RPMI8226 (cell line): Measurements from ENCODE around the gene ARL3.
A peak's percentile ranks its signal among the peaks of the same experiment; 100 is the strongest.

Source experiments
- DNase-seq: peaks from one replicate; pipeline ENCODE4 v3.0.0-alpha.2; 2015

The ARL3 gene

DNA sequence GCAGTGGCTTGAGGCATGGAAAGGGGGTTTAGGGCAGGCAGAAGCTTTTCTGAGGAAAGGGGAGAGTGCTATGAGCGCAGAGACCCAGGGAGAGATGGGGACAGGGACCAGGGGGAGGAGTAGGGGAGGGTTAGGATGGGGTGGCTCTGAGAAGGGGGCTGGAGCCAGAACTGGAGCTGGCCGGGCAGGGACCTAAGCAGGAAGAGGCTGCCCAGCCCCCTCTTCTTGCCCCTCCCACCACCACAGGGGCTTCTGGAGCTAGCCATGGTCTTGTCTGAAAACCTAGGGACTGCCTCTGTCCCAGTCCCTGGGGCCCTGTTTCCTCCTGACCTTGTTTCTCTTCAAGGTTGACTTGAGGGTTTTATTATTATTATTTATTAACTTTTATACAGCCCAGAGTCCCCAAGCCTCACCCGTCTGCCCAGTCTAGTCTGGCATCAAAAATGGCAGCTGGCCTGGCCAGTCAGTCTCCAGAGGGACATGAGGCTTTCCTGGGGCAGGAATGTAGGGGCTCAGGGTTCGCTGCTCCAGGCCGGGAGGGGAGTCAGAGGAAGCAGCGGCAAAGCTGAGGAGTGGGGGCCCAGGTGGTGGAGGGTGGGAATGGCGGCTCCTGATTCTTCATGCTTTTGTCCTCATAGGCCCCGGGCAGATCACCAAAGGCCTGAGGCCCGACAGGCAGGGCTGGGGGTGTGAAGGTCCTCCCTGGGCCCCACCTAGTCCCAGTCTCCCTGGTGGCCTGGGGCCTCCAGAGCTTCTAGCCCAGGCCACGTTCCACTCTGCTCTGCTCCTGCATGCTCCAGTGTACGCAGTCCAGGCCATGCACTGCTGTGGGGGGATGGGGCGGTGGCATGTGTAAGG, 64.2 kb downstream of the ARL3 start:
- DNase-seq, result no peak

DNA sequence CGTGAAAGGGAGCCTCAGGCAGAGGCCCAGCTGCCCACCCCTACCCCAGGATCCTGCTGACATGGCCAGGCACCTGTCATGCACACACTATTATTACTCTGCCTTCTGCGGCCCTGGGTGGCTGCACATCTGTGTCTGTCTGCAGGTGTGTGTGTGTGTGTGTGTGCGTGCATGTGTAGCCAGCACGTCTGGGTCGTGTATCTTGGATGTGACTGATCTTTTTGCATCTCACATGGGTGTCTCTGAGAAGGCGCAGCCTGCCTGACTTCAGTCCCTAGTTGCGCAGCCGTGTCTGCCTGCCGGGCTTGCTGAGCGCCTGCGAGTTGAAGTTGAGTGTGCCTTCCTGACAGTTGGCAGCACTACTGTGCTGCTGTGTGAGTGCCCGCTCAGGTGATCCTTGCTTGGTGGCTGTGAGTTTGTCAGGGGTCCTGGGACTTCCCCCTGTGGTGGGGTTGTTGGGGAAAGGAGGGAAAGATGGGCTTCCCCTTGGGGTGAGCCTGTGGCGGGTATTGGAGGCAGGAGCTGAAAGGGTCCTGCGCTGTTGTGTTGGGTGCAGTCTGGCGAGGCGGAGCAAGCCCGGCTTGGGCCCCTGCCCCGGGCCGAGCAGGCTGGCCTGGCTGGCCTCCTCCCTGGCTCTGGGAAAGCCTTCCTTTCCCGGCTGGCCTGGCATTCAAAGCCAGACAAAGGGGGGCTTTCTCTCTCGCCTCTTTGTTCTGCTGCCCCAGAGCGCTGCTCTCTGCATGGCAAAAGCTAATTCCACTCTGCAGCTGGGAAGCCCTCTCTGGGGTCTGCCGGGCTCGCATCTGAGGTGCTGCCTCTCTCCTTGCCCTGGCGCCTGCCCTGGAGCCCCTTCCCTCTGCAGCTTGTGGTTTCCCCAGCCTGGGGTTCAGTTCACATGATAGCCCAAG, 65.1 kb downstream of the ARL3 start:
- no peak for DNase-seq

- DNase-seq, result no peak
These were observed 65.8 kb downstream of the ARL3 start for GRCh38 chr10:102648269-102648888.

- DNase-seq, result no peak
These were observed 66.5 kb downstream of the ARL3 start for GRCh38 chr10:102647443-102648268.

GRCh38 chr10:102646610-102647442, 67.4 kb downstream of the ARL3 start:
- peak; percentile 31 for DNase-seq

DNA sequence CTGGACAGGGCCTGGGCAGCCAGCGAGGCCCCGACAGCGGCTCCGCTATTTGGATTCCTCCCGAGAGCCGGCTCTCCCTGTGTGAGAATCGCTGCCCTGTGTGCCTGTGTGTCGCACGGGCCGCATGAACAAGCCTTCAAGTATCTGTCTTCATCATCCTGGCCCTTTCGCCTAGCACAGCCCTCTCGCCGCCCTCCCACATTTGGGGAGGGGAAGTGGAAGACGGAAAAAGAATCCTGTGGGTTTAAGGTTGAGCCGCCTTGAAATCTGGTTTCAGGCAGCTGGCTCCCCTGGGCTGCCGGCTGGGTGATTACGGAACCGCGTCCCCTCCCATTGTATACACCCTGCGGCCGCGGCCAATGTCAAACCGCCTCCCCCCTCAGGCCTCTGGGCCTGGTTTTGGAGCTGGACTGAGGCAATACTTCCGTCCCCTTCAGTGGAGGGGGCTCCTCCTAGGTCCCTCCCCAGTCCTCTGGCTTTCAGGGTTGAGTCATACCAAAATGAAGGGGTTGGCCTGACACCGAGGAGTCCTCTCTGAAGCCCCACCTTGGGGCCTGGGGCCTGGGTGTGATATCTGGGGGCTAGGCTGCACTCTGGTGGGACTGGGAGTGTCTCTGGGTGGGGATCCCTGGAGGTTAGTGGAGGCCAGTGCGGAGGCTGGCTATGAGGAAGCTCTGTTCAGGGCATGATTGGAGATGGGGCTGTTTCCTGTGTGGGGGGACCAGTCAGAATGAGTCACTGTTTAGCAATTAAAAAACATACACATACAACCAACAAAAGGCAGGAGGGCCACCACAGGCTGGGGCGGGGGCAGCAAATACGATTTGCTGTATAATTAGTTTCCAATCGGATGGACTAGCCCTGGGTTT, 68.2 kb downstream of the ARL3 start:
- peak; percentile 80 for DNase-seq

DNA sequence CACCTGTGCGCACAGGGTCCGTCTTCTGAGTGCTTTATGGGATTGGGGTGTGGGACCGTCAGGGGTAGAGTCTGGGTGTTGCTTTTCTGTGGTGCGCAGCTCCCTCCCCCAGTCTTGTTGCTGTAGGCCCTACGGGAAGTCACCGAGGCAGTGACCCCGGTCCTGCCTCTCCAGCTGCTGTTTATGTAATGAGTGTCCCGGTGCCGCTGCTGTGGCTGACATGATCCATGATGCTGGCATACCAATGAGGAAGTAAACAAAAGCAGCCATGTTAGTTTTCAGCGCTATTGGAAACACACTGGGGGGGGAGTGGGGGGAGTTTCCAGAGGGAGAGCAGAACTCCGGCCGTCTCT, 68.8 kb downstream of the ARL3 start:
- peak; percentile 55 for DNase-seq

GRCh38 chr10:102644646-102645387, 69.4 kb downstream of the ARL3 start:
- DNase-seq, result peak; percentile 94

DNA sequence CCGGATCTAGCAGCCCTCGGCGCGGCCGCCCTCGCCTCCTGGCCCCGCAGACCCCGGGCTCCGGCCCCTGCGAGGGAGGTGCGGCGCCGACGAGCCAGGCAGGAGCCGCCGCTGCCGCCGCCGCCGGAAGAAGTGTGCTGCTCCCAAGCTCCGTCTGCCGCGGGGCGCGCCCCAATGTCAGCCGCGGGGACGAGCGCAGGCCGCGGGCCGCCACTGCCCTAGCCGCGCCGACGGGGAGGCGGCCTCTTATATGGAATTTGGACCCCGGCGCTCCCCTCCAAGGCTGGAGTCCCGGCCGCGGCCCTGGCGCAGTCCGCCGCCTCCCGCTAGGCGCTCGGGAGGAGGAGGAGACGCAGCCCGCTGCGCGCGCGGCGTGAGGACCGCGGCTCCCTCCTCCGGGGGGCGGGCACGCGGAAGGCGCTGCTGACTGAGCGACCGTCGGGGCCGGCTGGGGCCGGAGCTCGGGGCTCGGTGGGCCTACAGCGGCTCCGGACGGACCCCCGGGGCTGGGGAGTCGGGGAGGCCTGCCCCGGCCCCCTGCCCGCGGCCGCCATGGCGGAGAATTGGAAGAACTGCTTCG, 70.0 kb downstream of the ARL3 start, which contains the start of gene TRIM8:
Gene TRIM8, plus strand, starts transcription at position 414 of the 580 bp plus-strand sequence. Its CDS starts 139 bp downstream, at position 553.
- peak; percentile 66 for DNase-seq

DNA sequence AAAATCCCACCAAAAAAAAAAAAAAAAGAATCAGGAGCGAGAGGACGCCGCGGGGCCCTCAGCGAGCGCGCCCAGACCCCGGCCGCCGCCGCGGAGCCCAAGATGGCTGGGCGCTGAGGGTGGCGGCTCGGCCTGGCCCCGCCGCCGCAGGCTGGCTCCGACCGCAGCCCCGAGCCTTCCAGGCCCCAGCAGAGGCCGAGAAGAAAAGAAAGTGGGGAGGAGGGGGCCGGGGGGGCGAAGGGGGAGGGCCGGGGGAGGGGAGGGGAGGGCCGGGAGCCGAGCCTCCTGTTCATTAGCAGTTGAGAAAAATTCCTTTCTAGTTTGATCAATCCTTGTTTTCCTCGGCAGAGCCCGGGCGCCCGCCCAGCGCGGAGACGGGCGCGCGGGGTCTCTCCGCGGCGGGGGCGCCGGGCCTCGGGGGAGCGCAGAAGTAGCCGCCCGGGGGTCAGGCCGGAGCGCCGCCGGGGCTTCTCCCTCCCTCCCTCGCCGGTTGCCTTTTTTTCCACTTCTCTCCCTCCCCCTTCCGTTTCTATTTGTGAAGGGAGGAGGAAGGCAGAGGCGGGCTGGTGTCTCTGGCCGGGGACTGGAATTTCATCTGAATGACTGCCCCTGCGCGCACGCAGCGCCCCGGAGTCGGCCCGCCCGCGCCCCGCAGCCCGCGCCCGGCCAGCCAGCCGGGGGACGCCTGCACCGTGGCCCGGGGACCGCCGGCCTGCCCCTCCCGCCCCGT, 70.7 kb downstream of the ARL3 start:
- peak; percentile 70 for DNase-seq

GRCh38 chr10:102642736-102643335, 71.4 kb downstream of the ARL3 start:
- peak; percentile 46 for DNase-seq

DNA sequence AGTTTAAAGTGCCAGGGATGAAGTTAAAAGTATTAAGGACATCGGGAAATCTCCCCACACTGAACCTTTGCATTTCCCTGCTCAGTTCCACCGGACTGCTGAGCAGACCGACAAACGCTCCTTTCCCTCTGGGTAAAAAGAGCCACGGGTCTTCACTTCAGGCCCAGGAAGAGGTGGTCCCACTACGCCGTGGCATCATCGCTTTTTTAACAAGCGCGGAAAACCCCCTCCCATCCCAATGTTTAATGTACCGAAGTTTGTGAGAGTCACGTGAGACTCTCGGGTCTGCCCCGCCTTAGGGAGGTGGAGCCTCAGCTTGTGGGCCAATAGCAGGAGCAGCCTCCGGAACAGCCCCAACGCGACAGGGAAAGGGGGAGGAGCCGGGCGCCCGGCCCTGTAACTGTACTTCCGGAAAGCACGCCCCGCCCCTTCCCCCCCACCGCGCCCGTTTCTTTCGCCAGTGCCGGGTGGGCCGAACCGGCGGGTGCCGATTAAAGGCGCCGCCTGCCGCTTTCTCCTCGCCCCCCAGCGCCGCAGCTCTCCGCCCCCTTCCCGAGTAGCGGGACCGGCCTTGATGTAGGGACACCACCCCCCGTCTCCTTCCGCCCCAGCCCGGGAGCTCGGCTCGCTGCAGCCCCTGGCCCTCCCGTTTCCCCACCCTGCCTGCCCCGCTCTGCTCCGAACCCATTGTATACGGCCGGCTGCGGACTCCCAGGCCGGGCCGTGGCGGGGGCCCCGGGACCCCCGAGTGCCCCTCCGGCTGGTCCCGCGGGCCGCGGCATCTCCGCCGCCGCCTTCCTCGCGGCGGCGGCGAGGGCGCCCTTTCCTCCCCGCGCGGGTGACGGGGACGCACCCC, 72.1 kb downstream of the ARL3 start:
- DNase-seq, result peak; percentile 95

DNA sequence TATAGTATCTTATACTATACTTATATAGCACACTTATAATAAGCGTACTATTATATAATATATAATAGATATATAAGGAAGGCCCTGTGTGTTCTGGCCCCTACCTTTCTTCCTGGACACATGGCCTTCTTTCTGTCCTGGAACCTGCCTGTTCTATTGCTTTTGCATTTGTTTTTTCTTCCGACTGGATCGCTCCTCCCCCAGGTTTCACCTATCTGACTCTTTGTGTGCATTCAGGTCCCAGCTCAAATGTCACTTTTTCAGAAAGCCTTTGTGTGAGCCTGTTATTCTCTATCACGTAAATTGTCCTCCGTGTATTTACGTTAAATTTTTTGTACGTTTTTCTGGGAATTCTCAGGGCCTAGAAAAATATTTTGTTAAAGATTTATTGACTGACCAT, 72.8 kb downstream of the ARL3 start:
- DNase-seq, result no peak

DNA sequence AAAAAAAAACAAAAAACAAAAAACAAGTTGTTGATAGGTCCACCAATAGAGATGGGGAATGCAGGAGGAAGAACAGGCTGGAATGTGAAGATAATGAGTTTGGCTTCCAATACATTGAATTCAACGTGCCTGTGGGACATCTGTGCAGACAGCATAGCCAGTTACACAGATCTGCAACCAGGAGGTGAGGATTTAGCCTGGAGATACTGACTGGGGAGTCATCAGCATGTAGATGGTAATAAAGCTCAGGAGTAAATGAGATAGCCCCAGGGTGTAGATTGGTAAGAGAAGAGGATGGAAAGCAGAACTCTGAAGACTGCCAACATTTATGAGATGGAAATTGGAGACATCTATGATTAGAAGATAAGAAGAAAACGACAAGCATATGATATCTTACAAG, 74.7 kb downstream of the ARL3 start:
- no peak for DNase-seq

DNA sequence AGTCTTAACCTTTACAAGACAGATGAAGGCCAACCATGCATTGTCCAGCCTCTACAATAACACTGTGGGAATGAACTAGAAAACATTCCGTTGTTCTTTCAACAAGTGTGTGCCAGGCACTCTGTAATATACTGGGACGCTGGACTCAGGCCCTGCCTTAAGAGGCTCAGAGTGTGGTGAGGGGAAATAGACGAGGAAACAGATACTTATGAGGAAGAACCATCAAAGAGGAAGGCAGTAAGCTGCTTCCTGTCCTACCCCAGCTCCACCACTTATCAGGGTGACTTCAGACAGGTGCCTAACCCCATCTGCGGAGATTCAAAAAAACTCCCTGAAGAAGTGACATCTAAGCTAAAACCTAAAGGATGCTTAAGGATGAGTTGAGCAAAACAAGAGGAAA, 78.8 kb downstream of the ARL3 start:
- DNase-seq, result no peak

DNA sequence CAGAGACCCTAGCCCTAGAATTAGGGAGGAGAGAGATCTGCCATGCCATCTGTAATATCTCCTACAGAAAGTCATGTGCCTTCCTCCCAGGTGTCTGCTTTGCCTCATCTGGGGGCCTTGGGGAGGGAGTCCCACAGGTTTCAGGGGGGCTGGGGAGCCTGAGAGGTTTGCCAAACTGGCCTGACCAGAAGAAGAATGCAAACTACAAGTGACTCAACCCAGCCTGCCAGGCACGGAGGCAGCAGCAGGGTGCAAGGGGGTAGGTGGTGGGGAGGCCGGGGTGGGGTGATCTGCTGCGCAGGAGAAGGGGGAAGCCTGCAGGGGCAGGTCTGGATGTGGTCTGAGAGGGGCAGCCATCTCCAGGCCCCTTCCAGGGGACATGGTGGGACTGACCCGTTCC, 79.5 kb downstream of the ARL3 start:
- DNase-seq, result no peak

DNA sequence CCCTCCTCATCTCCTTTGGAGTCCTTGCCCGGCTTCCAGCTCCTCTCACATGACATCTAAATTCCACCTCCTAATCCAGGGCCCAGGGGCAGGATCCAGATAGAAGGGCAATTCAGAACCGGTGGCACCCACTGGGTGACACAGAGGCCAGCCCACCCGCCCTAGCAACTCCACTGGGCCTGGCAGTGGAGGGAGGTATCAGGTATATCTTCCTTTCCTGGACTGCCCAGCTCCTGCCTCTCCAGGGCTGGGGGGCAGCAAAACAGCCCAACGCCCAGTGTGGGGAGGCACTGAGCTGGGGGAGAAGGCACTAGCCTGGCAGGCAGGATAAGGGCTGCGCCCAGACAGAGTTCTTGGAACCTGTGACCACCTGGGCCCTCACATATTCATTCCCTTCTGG, 80.3 kb downstream of the ARL3 start:
- DNase-seq, result no peak
